NCI-H510A (cell line): ENCODE results near the gene TOB1.

Experiments used
- DNase-seq: peaks from one replicate; lab custom pipeline; 2025; lab: John Stamatoyannopoulos, UW

TOB1 gene

GRCh38 chr17:50832267-50832863 lies 33.8 kb downstream of the TOB1 start:
- DNase-seq: no peak

- no peak for DNase-seq
Measured at GRCh38 chr17:50831471-50831928, 34.7 kb downstream of the TOB1 start.

- no peak for DNase-seq
Measured at GRCh38 chr17:50830994-50831393, 35.2 kb downstream of the TOB1 start.

- no peak for DNase-seq
Measured at GRCh38 chr17:50830352-50830751, 35.8 kb downstream of the TOB1 start.

- no peak for DNase-seq
Measured at GRCh38 chr17:50829332-50829731, 36.8 kb downstream of the TOB1 start.

- DNase-seq: no peak
Measured at GRCh38 chr17:50828508-50829170, 37.5 kb downstream of the TOB1 start.

- no peak for DNase-seq
Measured at GRCh38 chr17:50825188-50825587, 41.0 kb downstream of the TOB1 start.

GRCh38 chr17:50824429-50824828 lies 41.7 kb downstream of the TOB1 start:
- DNase-seq: no peak

GRCh38 chr17:50822550-50822949 lies 43.6 kb downstream of the TOB1 start:
- no peak for DNase-seq

GRCh38 chr17:50820651-50821050 lies 45.5 kb downstream of the TOB1 start:
- no peak for DNase-seq

- no peak for DNase-seq
Measured at GRCh38 chr17:50818921-50819657, 47.1 kb downstream of the TOB1 start.

GRCh38 chr17:50818261-50818660 lies 47.9 kb downstream of the TOB1 start:
- no peak for DNase-seq

GRCh38 chr17:50817838-50818237 lies 48.3 kb downstream of the TOB1 start:
- DNase-seq: no peak

GRCh38 chr17:50816771-50817751 lies 49.1 kb downstream of the TOB1 start:
- no peak for DNase-seq

- DNase-seq: no peak
Measured at GRCh38 chr17:50816271-50816670, 49.9 kb downstream of the TOB1 start.

- DNase-seq: no peak
Measured at GRCh38 chr17:50815400-50815799, 50.8 kb downstream of the TOB1 start.

GRCh38 chr17:50813583-50813982 lies 52.6 kb downstream of the TOB1 start:
- DNase-seq: no peak
